Prostate gland (tissue), 2 donors: ENCODE data around the gene KMT5B. TPM values are rescaled to one million over a fixed set of nuclear protein-coding genes. Genes with fewer than 3 reads are reported as not detected.

Source experiments
- DNase-seq: peaks from one replicate; pipeline ENCODE4 v3.0.0-alpha.2; 2019; ENCODE audit warnings: low spot score
- H3K27ac ChIP-seq, 2 donors: fragments of 200-600 bp; sonication (generic); 2 replicates each; pipeline ENCODE4 v1.5.1; 2017 to 2019
- H3K27me3 ChIP-seq: fragments of 200-600 bp; sonication (generic); replicated peaks from 2 replicates; pipeline ENCODE4 v1.5.1; 2019; ENCODE audit not compliant: insufficient read depth
- H3K36me3 ChIP-seq, 2 donors: fragments of 200-600 bp; sonication (generic); 1 replicate in 1 of 2; 2 replicates in 1 of 2; pipeline versions ENCODE4 v1.5.1 to v1.8.1; 2017 to 2019
- H3K4me1 ChIP-seq: fragments of 200-600 bp; sonication (generic); replicated peaks from 2 replicates; pipeline ENCODE4 v1.5.1; 2019
- H3K4me3 ChIP-seq, 2 donors: fragments of 200-600 bp; sonication (generic); 2 replicates each; pipeline ENCODE4 v1.5.1; 2017 to 2019
- H3K9me3 ChIP-seq: fragments of 200-600 bp; sonication (generic); 2 replicates; pipeline ENCODE4 v1.5.1; 2017
- CTCF ChIP-seq, 4 experiments: fragments of 200-600 bp in 2 of 4; fragments of 450-650 bp in 2 of 4; sonication (generic) in 2 of 4; IDR thresholded peaks; 1 replicate in 3 of 4; 2 replicates in 1 of 4; pipeline ENCODE4 v1.5.1; 2016 to 2019; ENCODE audit warnings: antibody characterized with exemption in 4 of 4, mild to moderate bottlenecking in 2 of 4, moderate library complexity in 2 of 4
- POLR2A ChIP-seq: fragments of 450-650 bp; IDR thresholded peaks from one replicate; pipeline ENCODE4 v1.6.1; 2016; ENCODE audit warnings: antibody characterized with exemption, mild to moderate bottlenecking
- POLR2AphosphoS5 ChIP-seq: sonication (generic); formaldehyde crosslinking; IDR thresholded peaks from one replicate; pipeline ENCODE4 v1.6.1; 2017; ENCODE audit warnings: antibody characterized with exemption
- WGBS: methylation state at CpG from one replicate; pipeline ENCODE4 v1.1.5; 2018; 5-methylcytosine and 5-hydroxymethylcytosine counted together
- intact Hi-C: fragments of 100-400 bp; cut with DNase I; formaldehyde crosslinking; loops from one replicate; pipeline ENCODE4 v1.14.2; 2022
- total RNA-seq, 2 donors: library from RNA; depleted of rRNA; stranded (reverse); fragments of >200 nt; gene quantifications; one replicate each; pipeline ENCODE4 v1.1.0, GENCODE V29; 2016

The KMT5B gene
- total RNA-seq, 2 donors from 2014 or later, result 41.0 to 57.7 TPM

DNA sequence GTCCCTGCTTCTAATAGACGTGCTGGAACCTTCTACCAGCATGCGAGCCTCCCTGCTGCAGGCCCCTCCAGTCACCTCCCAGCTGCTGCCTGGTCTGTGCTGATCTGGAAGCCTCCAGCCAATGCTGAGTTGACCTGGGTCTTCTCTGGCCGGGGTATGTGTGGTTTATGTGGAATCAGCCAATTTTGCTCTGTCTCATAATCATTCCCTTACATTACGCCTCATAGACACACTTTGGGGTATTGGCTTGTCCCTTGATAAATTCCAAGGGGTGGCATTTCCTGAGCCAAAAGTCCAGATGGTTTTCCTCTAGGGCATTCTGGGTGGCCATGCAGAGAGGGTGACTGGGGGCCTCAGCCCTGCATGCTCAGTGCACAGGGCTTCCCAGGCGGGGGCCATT is 8.3 kb upstream of the KMT5B start:
- TF ChIP-seq POLR2AphosphoS5 (no peak), POLR2A (no peak), CTCF (IDR thresholded peaks at IDR 0.05) (no peak)
- H3K9me3 ChIP-seq, result no peaks in the 10 kb centered on the region
- WGBS, result 72% methylated on average over 5 of the region's 5 CpGs
- H3K4me3 ChIP-seq, result no peak overlapping the region
- H3K27me3 ChIP-seq, result no peaks in the 10 kb centered on the region
- no peaks in the 10 kb centered on the region for H3K4me1 ChIP-seq
- no peaks in the 10 kb centered on the region for H3K36me3 ChIP-seq
- intact Hi-C loops, result no loop called here
- DNase-seq, result no peak
- no peak overlapping the region for H3K27ac ChIP-seq

GRCh38 chr11:68216171-68216938 is 3.3 kb upstream of the KMT5B start:
- intact Hi-C loops, result no loop called here
- H3K4me1 ChIP-seq, result no peaks in the 10 kb centered on the region

GRCh38 chr11:68215524-68216170 is 2.6 kb upstream of the KMT5B start:
- TF ChIP-seq POLR2A (no peak), CTCF (IDR thresholded peaks at IDR 0.05) (no peak), POLR2AphosphoS5 (no peak)
- no peak for DNase-seq
- Histone ChIP-seq H3K9me3 (no peaks in the 10 kb centered on the region), H3K4me3 (no peak overlapping the region), H3K27ac (peak overlapping the region in 1 of 2 donors; percentile 53), H3K4me1 (no peaks in the 10 kb centered on the region), H3K36me3 (no peaks in the 10 kb centered on the region), H3K27me3 (no peaks in the 10 kb centered on the region)
- intact Hi-C loops, result no loop called here
- 75% methylated on average over 6 of the region's 6 CpGs for WGBS

More at GRCh38 chr11:68216171-68216938, 3.3 kb upstream of the KMT5B start:
- Histone ChIP-seq H3K36me3 (no peaks in the 10 kb centered on the region), H3K9me3 (no peaks in the 10 kb centered on the region), H3K4me3 (no peak overlapping the region), H3K27ac (peak overlapping the region in 1 of 2 donors; percentile 53), H3K27me3 (no peaks in the 10 kb centered on the region)
- peak; percentile 58 for DNase-seq
- WGBS, result 62% methylated on average over 22 of the region's 22 CpGs
- TF ChIP-seq POLR2A, result no peak
- TF ChIP-seq POLR2AphosphoS5, result peak; percentile 38
- no peak for TF ChIP-seq CTCF (IDR thresholded peaks at IDR 0.05)

DNA sequence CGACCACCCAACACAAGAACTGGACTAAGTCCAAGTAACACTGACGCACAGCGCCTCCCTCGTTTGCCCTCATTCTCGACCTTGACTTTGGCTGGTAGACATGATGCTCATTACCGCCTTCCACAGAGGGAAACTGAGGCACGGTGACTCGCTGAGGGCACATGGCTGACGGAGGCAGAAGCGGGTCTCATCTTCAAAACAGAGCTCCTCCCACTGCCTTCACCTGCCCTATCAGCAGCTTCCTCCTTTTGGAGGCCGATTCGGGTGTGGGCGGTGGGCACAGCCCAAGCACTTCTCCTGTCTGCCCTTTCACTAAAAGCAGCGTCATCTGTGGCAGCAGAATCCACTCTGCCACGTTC is 2.0 kb upstream of the KMT5B start:
- TF ChIP-seq POLR2A, result no peak
- no peaks in the 10 kb centered on the region for H3K9me3 ChIP-seq
- DNase-seq, result no peak
- no peaks in the 10 kb centered on the region for H3K27me3 ChIP-seq
- intact Hi-C loops, result no loop called here
- no peak overlapping the region for H3K27ac ChIP-seq
- H3K4me1 ChIP-seq, result no peaks in the 10 kb centered on the region
- no peaks in the 10 kb centered on the region for H3K36me3 ChIP-seq
- no peak overlapping the region for H3K4me3 ChIP-seq
- WGBS, result 75% methylated on average over 15 of the region's 15 CpGs

- Histone ChIP-seq H3K27me3 (no peaks in the 10 kb centered on the region), H3K4me1 (no peaks in the 10 kb centered on the region), H3K36me3 (no peaks in the 10 kb centered on the region), H3K4me3 (peak overlapping the region; percentile 66 to 92), H3K9me3 (no peaks in the 10 kb centered on the region), H3K27ac (peak overlapping the region; percentile 98 to 99)
- DNase-seq, result no peak
- WGBS, result 20% methylated on average over 51 of the region's 58 CpGs
- TF ChIP-seq POLR2A (no peak), POLR2AphosphoS5 (no peak), CTCF (IDR thresholded peaks at IDR 0.05) (no peak)
- intact Hi-C loops, result no loop called here
Observed at GRCh38 chr11:68214173-68215086, 1.3 kb upstream of the KMT5B start.
